ENCODE results near the gene PGPEP1. TPM values are rescaled to one million over a fixed set of nuclear protein-coding genes. Genes with fewer than 3 reads are reported as not detected.
A peak's percentile ranks its signal among the peaks of the same experiment; 100 is the strongest.
"Not testable (repeated sequence)": the region's sequence is repeated elsewhere in the genome, so short reads cannot be mapped to it uniquely, and the experiment has no call there.

PGPEP1 gene
- polyA plus RNA-seq, 1 donor, result 14.4 TPM

- peak; percentile 69 for DNase-seq
These were observed 24.6 kb downstream of the PGPEP1 start for GRCh38 chr19:18364826-18365528.

- DNase-seq, result no peak
These were observed 25.6 kb downstream of the PGPEP1 start for GRCh38 chr19:18366021-18366435.

GRCh38 chr19:18368504-18369222, 28.3 kb downstream of the PGPEP1 start:
- DNase-seq, result no peak

GRCh38 chr19:18373407-18373891, 33.1 kb downstream of the PGPEP1 start:
- no peak for DNase-seq

DNA sequence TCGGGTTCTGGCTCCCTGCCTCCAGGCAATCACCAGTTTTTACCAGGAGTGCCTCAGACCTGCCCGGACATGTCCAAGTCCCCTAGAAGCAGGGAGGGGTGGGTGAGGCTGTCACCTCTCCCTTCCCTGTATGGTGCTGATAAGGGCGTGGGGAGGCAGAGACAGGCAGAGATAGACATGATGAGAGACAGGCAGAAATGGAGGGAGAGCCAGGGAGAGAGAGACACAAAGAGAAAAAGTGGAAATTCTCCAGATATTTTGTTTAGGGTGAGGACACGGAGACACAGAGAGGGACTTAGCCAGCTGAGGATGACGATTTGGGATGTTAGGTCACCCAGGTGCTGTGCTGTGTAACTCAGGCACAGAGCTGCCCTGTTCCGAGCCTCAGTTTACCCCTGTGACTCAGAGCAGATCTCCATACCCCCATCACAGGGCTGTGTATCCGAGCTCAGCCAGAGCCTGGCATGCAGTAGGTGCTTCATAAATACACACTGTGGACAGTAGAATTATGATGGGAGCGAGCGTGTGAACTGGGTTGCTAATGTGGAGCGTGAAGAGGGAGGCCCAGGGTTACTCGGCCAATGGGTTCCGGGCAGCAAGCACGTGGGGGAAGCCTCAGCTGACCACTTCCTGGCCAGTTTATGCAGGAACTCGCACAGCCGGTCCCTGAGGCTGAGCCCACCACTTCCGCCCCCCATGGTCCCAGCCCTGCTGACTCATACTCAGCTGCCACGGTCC, 33.7 kb downstream of the PGPEP1 start:
- DNase-seq, result peak; percentile 85

- DNase-seq, result no peak
These were observed 36.6 kb downstream of the PGPEP1 start for GRCh38 chr19:18377026-18377425.

DNA sequence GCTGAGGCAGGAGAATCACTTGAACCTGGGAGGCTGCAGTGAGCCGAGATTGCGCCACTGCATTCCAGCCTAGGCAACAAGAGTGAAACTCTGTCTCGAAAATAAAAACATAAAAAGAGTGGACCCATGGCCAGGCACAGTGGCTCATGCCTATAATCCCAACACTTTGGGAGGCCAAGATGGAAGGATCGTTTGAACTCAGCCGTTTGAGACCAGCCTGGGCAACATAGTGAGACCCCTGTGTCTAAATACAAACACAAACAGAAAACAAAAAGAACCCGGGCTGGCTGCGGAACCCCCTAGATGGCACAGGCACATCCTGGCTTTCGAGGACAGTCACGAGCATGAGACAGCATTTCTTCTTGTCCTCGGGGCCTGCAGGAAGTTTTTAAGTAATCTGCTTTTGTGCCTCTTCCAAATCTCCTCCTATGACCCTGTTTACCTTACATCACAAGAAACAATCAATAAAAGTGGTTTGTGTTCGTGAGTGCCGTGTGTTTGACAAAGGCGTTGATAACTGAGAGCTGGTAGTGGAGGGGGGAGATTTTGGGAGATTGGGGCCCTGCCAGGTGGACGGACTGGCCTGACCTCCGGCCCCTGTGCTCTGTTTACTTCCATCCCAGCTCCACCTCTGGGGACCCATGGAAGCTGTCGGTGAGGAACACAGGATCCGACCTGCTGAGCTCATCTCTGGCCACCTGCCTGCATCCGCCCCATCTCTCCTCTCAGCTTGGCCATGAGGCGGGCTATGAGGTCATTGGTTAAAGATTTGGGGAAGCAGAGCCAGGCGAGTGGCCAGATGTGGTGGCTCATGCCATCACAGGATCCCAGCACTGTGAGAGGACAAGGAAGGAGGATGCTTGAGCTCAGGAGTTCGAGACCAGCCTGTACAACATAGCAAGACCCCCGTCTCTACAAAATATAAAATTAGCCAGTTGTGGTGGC, 39.7 kb downstream of the PGPEP1 start:
- peak; percentile 88 for DNase-seq

DNA sequence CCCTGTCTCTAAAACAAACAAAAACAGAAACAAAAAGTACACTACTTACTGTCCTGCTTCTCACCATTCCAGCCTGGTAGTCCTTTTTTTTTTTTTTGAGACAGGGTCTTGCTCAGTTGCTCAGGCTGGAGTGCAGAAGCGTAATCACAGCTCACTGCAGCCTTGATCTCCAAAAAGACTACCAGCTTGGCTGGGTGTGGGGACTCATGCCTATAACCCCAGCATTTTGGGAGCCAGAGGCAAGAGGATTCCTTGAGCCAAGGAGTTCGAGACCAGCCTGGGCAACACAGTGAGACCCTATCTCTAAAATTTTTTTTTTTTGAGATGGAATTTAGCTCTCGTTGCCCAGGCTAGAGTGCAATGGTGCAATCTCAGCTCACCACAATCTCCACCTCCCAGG, 40.4 kb downstream of the PGPEP1 start:
- no peak for DNase-seq

DNA sequence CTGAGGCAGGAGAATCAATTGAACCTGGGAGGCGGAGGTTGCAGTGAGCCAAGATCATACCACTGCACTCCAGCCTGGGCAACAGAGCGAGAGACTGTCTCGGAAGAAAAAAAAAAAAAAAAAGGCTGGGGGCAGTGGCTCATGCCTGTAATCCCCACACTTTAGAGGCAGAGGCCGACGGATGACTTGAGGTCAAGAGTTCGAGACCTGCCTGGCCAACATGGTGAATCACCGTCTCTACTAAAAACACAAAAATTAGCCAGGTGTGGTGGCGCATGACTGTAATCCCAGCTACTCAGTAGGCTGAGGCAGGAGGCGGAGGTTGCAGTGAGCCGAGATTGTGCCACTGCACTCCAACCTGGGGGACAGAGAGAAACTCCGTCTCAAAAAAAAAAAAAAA, 43.2 kb downstream of the PGPEP1 start:
- DNase-seq, result not testable (repeated sequence)

DNA sequence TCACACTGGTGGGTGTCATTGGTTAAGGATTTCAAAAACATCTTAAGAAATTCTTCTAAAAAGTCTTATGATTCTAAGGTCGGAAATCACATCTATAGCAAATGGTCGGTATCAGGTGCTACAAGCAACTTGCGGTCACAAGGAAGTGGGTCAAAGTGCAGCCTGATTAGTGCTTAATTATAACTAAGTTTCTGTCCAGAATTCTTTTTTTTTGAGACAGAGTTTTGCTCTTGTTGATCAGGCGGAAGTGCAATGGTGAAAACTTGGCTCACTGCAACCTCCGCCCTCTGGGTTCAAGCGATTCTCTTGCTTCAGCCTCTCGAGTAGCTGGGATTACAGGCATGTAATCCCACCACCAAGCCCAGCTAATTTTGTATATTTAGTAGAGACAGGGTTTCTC, 44.4 kb downstream of the PGPEP1 start:
- DNase-seq, result no peak

DNA sequence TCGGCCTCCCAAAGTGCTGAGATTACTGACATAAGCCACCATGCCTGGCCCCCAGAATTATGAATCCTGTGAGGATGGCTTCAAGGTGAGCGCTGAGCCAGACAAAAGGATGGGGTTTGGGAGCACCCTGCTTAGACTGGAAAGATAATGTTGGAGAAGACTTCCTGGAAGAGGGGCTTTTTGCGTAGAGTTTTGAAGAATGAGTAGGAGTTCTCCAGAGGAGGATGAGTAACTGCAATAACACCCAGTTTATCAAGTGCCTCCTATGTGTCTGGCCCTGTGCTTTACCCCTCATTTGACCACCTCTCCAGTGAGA, 44.9 kb downstream of the PGPEP1 start:
- DNase-seq, result no peak

DNA sequence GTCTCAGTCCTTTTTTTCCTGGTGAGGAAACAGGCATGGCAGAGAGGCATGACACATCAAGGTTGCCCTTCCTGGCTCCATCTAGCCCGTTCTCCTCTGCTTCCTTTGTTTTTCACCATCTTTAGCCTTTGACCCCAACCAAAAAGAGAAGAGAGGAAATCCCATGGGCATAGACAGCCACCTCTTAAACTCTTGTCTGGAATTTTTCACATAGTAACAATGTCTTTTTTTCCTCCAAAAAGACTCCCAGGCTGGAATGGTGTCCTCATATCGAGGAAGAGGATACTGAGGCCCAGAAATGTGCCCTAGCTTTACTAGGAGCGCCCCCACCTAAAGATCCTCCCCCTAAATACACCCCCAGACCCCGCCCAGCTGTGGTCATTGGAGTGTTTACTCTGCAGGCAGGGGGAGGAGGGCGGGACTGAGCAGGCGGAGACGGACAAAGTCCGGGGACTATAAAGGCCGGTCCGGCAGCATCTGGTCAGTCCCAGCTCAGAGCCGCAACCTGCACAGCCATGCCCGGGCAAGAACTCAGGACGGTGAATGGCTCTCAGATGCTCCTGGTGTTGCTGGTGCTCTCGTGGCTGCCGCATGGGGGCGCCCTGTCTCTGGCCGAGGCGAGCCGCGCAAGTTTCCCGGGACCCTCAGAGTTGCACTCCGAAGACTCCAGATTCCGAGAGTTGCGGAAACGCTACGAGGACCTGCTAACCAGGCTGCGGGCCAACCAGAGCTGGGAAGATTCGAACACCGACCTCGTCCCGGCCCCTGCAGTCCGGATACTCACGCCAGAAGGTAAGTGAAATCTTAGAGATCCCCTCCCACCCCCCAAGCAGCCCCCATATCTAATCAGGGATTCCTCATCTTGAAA, 45.5 kb downstream of the PGPEP1 start, which contains the start of gene GDF15:
Gene GDF15, plus strand, starts transcription at position 484 of the 868 bp plus-strand sequence. Its CDS starts 32 bp downstream, at position 516.
- DNase-seq, result no peak

DNA sequence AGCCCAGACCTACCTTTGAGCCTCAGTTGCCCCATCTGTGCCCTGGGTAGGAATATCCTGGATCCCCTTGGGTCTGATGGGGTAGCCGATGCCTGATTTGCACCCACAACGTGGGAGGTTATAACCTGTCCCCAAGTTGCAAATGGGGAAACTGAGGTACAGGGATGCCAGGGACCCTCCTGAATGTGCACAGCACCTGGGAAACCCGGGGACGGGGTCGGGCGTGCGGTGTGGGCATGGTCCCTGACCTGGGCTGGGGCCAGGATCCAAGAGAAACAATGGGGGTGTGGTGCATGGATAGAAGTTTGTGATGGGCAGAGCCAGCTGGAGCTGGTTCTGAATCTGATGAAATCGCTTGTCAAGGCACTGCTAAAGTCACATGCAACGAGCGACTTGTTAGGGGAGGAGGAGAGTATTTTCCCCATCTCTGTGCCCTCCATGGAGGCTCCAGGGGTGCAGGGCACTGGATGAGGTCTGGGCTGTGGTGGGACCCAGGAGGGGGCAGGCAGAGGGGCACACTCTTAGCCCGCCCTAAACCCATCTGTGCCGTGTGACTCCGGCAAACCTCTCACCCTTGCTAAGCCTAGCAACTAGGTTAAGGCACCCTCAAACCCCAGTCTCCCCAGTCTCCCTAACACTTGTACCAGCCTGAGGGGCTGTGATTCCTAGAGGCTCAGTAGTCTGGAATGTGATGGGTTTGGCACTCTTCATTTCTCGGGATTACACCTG, 46.3 kb downstream of the PGPEP1 start:
- DNase-seq, result no peak

DNA sequence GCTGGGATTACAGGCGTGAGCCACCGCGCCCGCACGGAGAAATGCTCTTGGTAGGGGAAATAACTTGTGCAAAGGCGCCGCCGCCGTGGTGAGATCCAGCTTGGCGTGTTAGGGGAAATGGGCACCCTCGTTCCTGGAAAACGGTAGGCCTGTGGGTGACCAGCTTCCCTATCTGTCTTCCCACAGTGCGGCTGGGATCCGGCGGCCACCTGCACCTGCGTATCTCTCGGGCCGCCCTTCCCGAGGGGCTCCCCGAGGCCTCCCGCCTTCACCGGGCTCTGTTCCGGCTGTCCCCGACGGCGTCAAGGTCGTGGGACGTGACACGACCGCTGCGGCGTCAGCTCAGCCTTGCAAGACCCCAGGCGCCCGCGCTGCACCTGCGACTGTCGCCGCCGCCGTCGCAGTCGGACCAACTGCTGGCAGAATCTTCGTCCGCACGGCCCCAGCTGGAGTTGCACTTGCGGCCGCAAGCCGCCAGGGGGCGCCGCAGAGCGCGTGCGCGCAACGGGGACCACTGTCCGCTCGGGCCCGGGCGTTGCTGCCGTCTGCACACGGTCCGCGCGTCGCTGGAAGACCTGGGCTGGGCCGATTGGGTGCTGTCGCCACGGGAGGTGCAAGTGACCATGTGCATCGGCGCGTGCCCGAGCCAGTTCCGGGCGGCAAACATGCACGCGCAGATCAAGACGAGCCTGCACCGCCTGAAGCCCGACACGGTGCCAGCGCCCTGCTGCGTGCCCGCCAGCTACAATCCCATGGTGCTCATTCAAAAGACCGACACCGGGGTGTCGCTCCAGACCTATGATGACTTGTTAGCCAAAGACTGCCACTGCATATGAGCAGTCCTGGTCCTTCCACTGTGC, 47.9 kb downstream of the PGPEP1 start:
- DNase-seq, result peak; percentile 90

DNA sequence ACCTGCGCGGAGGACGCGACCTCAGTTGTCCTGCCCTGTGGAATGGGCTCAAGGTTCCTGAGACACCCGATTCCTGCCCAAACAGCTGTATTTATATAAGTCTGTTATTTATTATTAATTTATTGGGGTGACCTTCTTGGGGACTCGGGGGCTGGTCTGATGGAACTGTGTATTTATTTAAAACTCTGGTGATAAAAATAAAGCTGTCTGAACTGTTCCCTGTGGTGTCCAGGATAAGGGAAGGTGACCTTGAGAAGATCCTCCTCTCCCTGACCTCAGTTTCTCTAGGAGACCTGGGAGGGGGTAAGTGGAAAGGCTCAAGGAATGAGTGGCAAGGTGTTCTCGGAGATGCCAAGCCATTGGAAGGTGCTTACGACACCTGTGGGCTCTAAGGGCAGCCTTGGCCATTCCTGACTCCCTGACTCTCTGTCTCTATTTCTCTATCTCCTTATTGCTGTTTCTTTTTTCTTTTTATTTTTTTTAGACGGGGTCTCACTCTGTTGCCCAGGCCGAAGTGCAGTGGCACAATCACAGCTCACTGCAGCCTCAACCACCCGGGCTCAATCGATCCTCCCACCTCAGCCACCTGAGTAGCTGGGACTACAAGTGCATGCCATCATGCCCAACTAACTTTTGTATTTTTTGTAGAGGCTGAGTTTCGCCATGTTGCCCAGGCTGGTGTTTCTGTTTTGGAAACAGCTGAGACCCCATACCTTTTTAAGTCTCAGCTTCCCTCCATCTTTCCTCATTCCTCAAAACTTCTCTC, 48.7 kb downstream of the PGPEP1 start:
- no peak for DNase-seq

DNA sequence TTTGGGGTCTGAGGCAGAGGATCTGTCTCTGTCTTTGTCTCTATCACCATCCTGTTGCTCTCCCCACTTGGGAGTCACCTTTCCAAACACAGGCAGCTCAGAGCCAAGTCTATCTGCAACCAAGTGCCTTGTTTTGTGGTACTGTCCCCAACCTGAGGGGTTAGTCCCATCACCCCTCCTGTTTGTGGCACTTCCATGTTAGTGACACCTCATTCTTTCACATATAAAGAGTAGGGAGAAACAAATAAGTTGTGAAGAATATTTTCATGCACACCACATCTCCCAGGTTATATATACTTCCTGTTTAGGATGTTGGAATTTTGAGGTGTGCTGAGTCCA, 49.3 kb downstream of the PGPEP1 start:
- DNase-seq, result no peak

DNA sequence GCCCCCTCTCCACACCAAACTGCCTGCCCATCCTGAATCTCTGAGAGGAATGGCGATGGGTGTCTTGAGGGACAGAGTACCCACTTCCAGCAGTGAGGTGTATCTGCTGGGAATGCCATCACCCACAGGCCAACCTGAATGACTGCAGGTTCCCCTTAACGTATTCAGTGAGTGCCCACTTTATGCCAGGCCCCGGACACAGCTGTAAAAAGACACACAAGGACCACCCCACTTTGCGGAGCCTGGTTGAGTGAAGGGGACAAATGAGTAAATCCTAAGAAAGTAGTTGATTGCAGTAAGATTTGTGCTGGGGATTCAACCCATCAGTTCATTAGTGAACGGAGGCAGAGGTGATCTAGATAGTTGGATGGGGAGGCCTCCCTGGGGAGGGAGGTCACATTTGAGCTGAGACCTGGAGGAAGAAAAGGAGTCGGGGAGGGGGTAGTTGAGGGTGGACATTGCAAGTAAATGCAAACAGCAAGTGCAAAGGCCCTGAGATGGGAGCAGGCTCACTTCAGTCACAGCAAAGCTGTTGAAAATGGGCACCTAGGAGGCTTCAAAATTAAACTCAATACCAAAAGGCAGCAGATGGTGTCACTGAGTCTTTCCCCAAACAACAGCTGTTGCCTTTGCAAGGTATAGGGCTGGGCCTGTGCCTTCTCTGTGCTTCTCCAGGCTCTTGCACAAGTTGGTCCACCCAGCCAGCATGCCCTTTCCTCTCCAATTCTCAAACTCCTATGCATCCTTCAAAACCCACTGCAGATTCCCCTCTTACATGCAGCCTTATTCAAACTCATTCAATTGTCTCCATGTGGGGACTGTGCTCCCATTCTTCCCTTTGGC, 49.9 kb downstream of the PGPEP1 start:
- no peak for DNase-seq

All from hindlimb muscle (tissue), 1 donor.